CD4-positive, CD25-positive, alpha-beta regulatory T cell (primary cell): ENCODE measurements around the gene ERN1. TPM values are rescaled to one million over a fixed set of nuclear protein-coding genes. Genes with fewer than 3 reads are reported as not detected.
A peak's percentile ranks its signal among the peaks of the same experiment; 100 is the strongest.

ENCODE experiments used
- ATAC-seq, 2 donors: fragments of 150-1000 bp; cut with Tn5 transposase; one replicate each; pipeline ENCODE4 v1.10.0; 2021; ENCODE audit warnings: low read depth in 2 of 2, moderate number of reproducible peaks in 2 of 2, moderate library complexity in 1 of 2
- DNase-seq, 3 donors: peaks; one replicate each; pipeline versions ENCODE4 v3.0.0 to v3.0.0-alpha.2; 2012 to 2022; ENCODE audit warnings: mixed read lengths in 1 of 3
- H3K27ac ChIP-seq: one replicate; pipeline ENCODE4 v1.7.0; 2013; ENCODE audit warnings: mild to moderate bottlenecking, low read length; ENCODE audit not compliant: insufficient read depth, poor library complexity, severe bottlenecking
- H3K27me3 ChIP-seq: one replicate; pipeline ENCODE4 v1.7.0; 2013; ENCODE audit warnings: low read length; ENCODE audit not compliant: control insufficient read depth, insufficient read depth
- H3K36me3 ChIP-seq: one replicate; pipeline ENCODE4 v1.7.0; 2013; ENCODE audit warnings: mild to moderate bottlenecking, low read length, moderate library complexity; ENCODE audit not compliant: control insufficient read depth, insufficient read depth
- H3K4me1 ChIP-seq: 2 replicates; pipeline ENCODE4 v1.7.0; 2013; ENCODE audit warnings: mild to moderate bottlenecking, low read length; ENCODE audit not compliant: insufficient read depth, control insufficient read depth, poor library complexity, severe bottlenecking
- H3K4me3 ChIP-seq: one replicate; pipeline ENCODE4 v1.7.0; 2013; ENCODE audit warnings: low read depth, mild to moderate bottlenecking, low read length, moderate library complexity
- H3K9me3 ChIP-seq, 2 experiments: 1 replicate in 1 of 2; 2 replicates in 1 of 2; pipeline ENCODE4 v1.7.0; 2013; ENCODE audit warnings: low read length in 2 of 2, mild to moderate bottlenecking in 1 of 2, moderate library complexity in 1 of 2; ENCODE audit not compliant: control insufficient read depth in 2 of 2
- H3K27ac Mint-ChIP-seq, 3 donors: one replicate each; pipeline ENCODE4 v1.8.0; 2020 to 2022; ENCODE audit warnings: mild to moderate bottlenecking in 3 of 3, mixed read lengths in 3 of 3, moderate library complexity in 2 of 3
- H3K27me3 Mint-ChIP-seq: one replicate; pipeline ENCODE4 v1.8.0; 2022; ENCODE audit warnings: mild to moderate bottlenecking, mixed read lengths
- H3K36me3 Mint-ChIP-seq: one replicate; pipeline ENCODE4 v1.8.0; 2020; ENCODE audit warnings: mixed read lengths
- H3K4me1 Mint-ChIP-seq, 4 donors: one replicate each; pipeline ENCODE4 v1.8.0; 2020 to 2022; ENCODE audit warnings: mixed read lengths in 4 of 4, mild to moderate bottlenecking in 1 of 4
- H3K4me3 Mint-ChIP-seq, 4 donors: one replicate each; pipeline ENCODE4 v1.8.0; 2020 to 2022; ENCODE audit warnings: mild to moderate bottlenecking in 4 of 4, mixed read lengths in 4 of 4, moderate library complexity in 3 of 4
- H3K9me3 Mint-ChIP-seq, 7 donors: one replicate each; pipeline ENCODE4 v1.8.0; 2020 to 2022; ENCODE audit warnings: mixed read lengths in 7 of 7, mild to moderate bottlenecking in 3 of 7, moderate library complexity in 2 of 7
- polyA plus RNA-seq, 4 donors: library from polyadenylated mRNA; unstranded; fragments of 300-500 nt; fragmentation: Illumina TruSeq; gene quantifications; one replicate each; pipeline ENCODE4 v1.2.3, GENCODE V29; 2021
- total RNA-seq: library from RNA; stranded (reverse); gene quantifications from one replicate; pipeline ENCODE4 v1.2.3, GENCODE V29; 2022

Gene ERN1
- total and polyA plus RNA-seq, 5 donors from 2014 or later: 30.2 to 96.7 (median 37.0) TPM

GRCh38 chr17:64155751-64156544, 26.0 kb upstream of the ERN1 start:
- DNase-seq (no peak), ATAC-seq (no peak)
- H3K4me1 Mint-ChIP-seq: no peaks in the 10 kb centered on the region
- Histone ChIP-seq H3K4me3 (no peak overlapping the region), H3K27ac (no peak overlapping the region), H3K36me3 (peaks cover 15% of the 10 kb centered on the region), H3K4me1 (no peaks in the 10 kb centered on the region), H3K9me3 (no peaks in the 10 kb centered on the region), H3K27me3 (no peaks in the 10 kb centered on the region)
- H3K36me3 Mint-ChIP-seq: peaks cover 19% of the 10 kb centered on the region
- H3K27me3 Mint-ChIP-seq: no peaks in the 10 kb centered on the region
- H3K9me3 Mint-ChIP-seq: no peaks in the 10 kb centered on the region
- no peak overlapping the region for H3K4me3 Mint-ChIP-seq
- H3K27ac Mint-ChIP-seq: no peak overlapping the region

GRCh38 chr17:64155129-64155528, 25.2 kb upstream of the ERN1 start:
- Mint-ChIP-seq H3K36me3 (peaks cover 19% of the 10 kb centered on the region), H3K9me3 (no peaks in the 10 kb centered on the region), H3K27ac (no peak overlapping the region), H3K27me3 (no peaks in the 10 kb centered on the region), H3K4me3 (no peak overlapping the region), H3K4me1 (no peaks in the 10 kb centered on the region)
- Histone ChIP-seq H3K27ac (no peak overlapping the region), H3K4me1 (no peaks in the 10 kb centered on the region), H3K4me3 (no peak overlapping the region), H3K27me3 (no peaks in the 10 kb centered on the region), H3K36me3 (peaks cover 18% of the 10 kb centered on the region), H3K9me3 (no peaks in the 10 kb centered on the region)
- ATAC-seq (no peak), DNase-seq (no peak)

GRCh38 chr17:64154717-64155116, 24.8 kb upstream of the ERN1 start:
- H3K4me1 ChIP-seq: no peaks in the 10 kb centered on the region
- DNase-seq: no peak
- Mint-ChIP-seq H3K27ac (no peak overlapping the region), H3K4me3 (no peak overlapping the region), H3K36me3 (peaks cover 19% of the 10 kb centered on the region), H3K9me3 (no peaks in the 10 kb centered on the region), H3K27me3 (no peaks in the 10 kb centered on the region), H3K4me1 (no peaks in the 10 kb centered on the region)
- no peaks in the 10 kb centered on the region for H3K27me3 ChIP-seq
- no peak for ATAC-seq
- H3K36me3 ChIP-seq: peaks cover 20% of the 10 kb centered on the region
- no peak overlapping the region for H3K4me3 ChIP-seq
- H3K27ac ChIP-seq: no peak overlapping the region
- H3K9me3 ChIP-seq: no peaks in the 10 kb centered on the region

- Histone ChIP-seq H3K27ac (no peak overlapping the region), H3K4me1 (no peaks in the 10 kb centered on the region), H3K4me3 (no peak overlapping the region), H3K9me3 (no peaks in the 10 kb centered on the region), H3K27me3 (no peaks in the 10 kb centered on the region), H3K36me3 (peaks cover 16% of the 10 kb centered on the region)
- H3K4me1 Mint-ChIP-seq: no peaks in the 10 kb centered on the region
- H3K9me3 Mint-ChIP-seq: no peaks in the 10 kb centered on the region
- H3K27me3 Mint-ChIP-seq: no peaks in the 10 kb centered on the region
- DNase-seq (no peak), ATAC-seq (no peak)
- H3K36me3 Mint-ChIP-seq: peaks cover 19% of the 10 kb centered on the region
- peak overlapping the region in 1 of 3 donors; percentile 51 for H3K27ac Mint-ChIP-seq
- H3K4me3 Mint-ChIP-seq: no peak overlapping the region
Measured at GRCh38 chr17:64154313-64154695, 24.4 kb upstream of the ERN1 start.

GRCh38 chr17:64153565-64154312, 23.8 kb upstream of the ERN1 start:
- Histone ChIP-seq H3K27ac (no peak overlapping the region), H3K36me3 (peaks cover 15% of the 10 kb centered on the region), H3K27me3 (no peaks in the 10 kb centered on the region), H3K4me3 (no peak overlapping the region), H3K9me3 (no peaks in the 10 kb centered on the region), H3K4me1 (no peaks in the 10 kb centered on the region)
- Mint-ChIP-seq H3K36me3 (peaks cover 19% of the 10 kb centered on the region), H3K27me3 (no peaks in the 10 kb centered on the region), H3K27ac (no peak overlapping the region), H3K9me3 (no peaks in the 10 kb centered on the region), H3K4me1 (no peaks in the 10 kb centered on the region), H3K4me3 (no peak overlapping the region)
- DNase-seq: no peak
- no peak for ATAC-seq

GRCh38 chr17:64152428-64153125, 22.6 kb upstream of the ERN1 start:
- Histone ChIP-seq H3K4me3 (no peak overlapping the region), H3K36me3 (peaks cover 17% of the 10 kb centered on the region), H3K4me1 (peaks cover 2% of the 10 kb centered on the region), H3K9me3 (no peaks in the 10 kb centered on the region), H3K27ac (no peak overlapping the region), H3K27me3 (no peaks in the 10 kb centered on the region)
- H3K9me3 Mint-ChIP-seq: no peaks in the 10 kb centered on the region
- no peak for ATAC-seq
- H3K27me3 Mint-ChIP-seq: no peaks in the 10 kb centered on the region
- peaks cover 19% of the 10 kb centered on the region for H3K36me3 Mint-ChIP-seq
- peaks cover 0 to 8% (median 0%) of the 10 kb centered on the region in 4 donors for H3K4me1 Mint-ChIP-seq
- no peak overlapping the region for H3K27ac Mint-ChIP-seq
- DNase-seq: no peak
- no peak overlapping the region for H3K4me3 Mint-ChIP-seq

- no peak overlapping the region for H3K27ac ChIP-seq
- H3K4me3 Mint-ChIP-seq: no peak overlapping the region
- H3K27me3 Mint-ChIP-seq: no peaks in the 10 kb centered on the region
- peaks cover 19% of the 10 kb centered on the region for H3K36me3 Mint-ChIP-seq
- H3K36me3 ChIP-seq: peaks cover 17% of the 10 kb centered on the region
- H3K27ac Mint-ChIP-seq: no peak overlapping the region
- no peaks in the 10 kb centered on the region for H3K27me3 ChIP-seq
- H3K9me3 ChIP-seq: no peaks in the 10 kb centered on the region
- peaks cover 17% of the 10 kb centered on the region for H3K4me1 ChIP-seq
- no peak overlapping the region for H3K4me3 ChIP-seq
- no peak for DNase-seq
- no peak for ATAC-seq
- H3K4me1 Mint-ChIP-seq: peaks cover 0 to 20% (median 10%) of the 10 kb centered on the region in 4 donors
- no peaks in the 10 kb centered on the region for H3K9me3 Mint-ChIP-seq
Measured at GRCh38 chr17:64151016-64151368, 21.0 kb upstream of the ERN1 start.
